Measurements from ENCODE around the gene HTRA3. TPM values are rescaled to one million over a fixed set of nuclear protein-coding genes. Genes with fewer than 3 reads are reported as not detected.

HTRA3 gene
- total and polyA plus RNA-seq, 4 donors, result 0.36 to 1.2 (median 1.1) TPM

DNA sequence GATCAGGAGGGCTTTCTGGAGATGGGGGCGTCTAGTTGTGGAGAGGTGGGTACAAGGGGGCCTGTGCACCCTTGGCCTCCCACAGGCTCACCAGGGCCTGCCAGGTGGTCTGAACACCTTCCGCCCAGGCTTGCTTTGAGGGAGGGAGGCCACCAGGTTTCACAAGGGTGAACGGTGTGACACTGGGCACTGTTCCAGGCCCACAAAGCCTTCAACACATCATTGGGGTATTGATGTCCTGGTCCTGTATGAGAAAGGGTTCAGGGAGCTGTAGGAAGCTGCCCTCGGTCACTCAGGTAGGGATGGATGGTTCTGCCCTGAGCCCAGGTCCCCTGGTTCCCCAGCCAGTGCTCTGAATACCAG is 6.0 kb downstream of the HTRA3 start:
- no peak overlapping the region for H3K27ac ChIP-seq (ENCODE audit: low read depth in 1 of 2, low read length in 2 of 2)
- no peak overlapping the region for H3K4me3 ChIP-seq (ENCODE audit: low read depth in 1 of 3, low read length in 3 of 3)
- peaks cover 0 to 2% (median under 1%) of the 10 kb centered on the region in 4 donors for H3K27me3 ChIP-seq (ENCODE audit: control insufficient read depth in 4 of 4, insufficient read depth in 4 of 4, low read length in 3 of 4)
- no peaks in the 10 kb centered on the region for H3K36me3 ChIP-seq (ENCODE audit: control insufficient read depth in 4 of 4, insufficient read depth in 3 of 4, low read depth in 1 of 4, low read length in 3 of 4)
- 82% methylated on average over 4 of the region's 4 CpGs for WGBS
- DNase-seq (ENCODE audit: low spot score), result no peak
- H3K4me1 ChIP-seq (ENCODE audit: control insufficient read depth in 4 of 4, insufficient read depth in 4 of 4, low read length in 3 of 4), result peaks cover 0 to 8% (median 0%) of the 10 kb centered on the region in 4 donors
- H3K9ac ChIP-seq (ENCODE audit: low read depth in 1 of 2, low read length in 2 of 2), result no peak overlapping the region
- TF ChIP-seq EGR1 (IDR thresholded peaks at IDR 0.05; ENCODE audit: low read depth in 2 of 2) (no peak), RXRA (IDR thresholded peaks at IDR 0.05) (no peak), HNF4G (IDR thresholded peaks at IDR 0.05) (no peak), HNF4A (conservative IDR thresholded peaks at IDR 0.05) (no peak), GABPA (IDR thresholded peaks at IDR 0.05 in 1 of 2, conservative IDR thresholded peaks at IDR 0.05 in 1 of 2) (no peak), YY1 (IDR thresholded peaks at IDR 0.05) (no peak), FOXA2 (IDR thresholded peaks at IDR 0.05) (no peak), FOXA1 (IDR thresholded peaks at IDR 0.05) (no peak), NR2F2 (IDR thresholded peaks at IDR 0.05) (no peak), JUND (IDR thresholded peaks at IDR 0.05) (no peak), SP1 (IDR thresholded peaks at IDR 0.05) (no peak), TAF1 (conservative IDR thresholded peaks at IDR 0.05) (no peak), RAD21 (IDR thresholded peaks at IDR 0.05) (no peak)
- TF ChIP-seq, protein P1, sequence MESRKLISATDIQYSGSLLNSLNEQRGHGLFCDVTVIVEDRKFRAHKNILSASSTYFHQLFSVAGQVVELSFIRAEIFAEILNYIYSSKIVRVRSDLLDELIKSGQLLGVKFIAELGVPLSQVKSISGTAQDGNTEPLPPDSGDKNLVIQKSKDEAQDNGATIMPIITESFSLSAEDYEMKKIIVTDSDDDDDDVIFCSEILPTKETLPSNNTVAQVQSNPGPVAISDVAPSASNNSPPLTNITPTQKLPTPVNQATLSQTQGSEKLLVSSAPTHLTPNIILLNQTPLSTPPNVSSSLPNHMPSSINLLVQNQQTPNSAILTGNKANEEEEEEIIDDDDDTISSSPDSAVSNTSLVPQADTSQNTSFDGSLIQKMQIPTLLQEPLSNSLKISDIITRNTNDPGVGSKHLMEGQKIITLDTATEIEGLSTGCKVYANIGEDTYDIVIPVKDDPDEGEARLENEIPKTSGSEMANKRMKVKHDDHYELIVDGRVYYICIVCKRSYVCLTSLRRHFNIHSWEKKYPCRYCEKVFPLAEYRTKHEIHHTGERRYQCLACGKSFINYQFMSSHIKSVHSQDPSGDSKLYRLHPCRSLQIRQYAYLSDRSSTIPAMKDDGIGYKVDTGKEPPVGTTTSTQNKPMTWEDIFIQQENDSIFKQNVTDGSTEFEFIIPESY (IDR thresholded peaks at IDR 0.05), result no peak
- TF ChIP-seq, protein P2, sequence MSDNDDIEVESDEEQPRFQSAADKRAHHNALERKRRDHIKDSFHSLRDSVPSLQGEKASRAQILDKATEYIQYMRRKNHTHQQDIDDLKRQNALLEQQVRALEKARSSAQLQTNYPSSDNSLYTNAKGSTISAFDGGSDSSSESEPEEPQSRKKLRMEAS (IDR thresholded peaks at IDR 0.05), result no peak
- TF ChIP-seq, protein P3, sequence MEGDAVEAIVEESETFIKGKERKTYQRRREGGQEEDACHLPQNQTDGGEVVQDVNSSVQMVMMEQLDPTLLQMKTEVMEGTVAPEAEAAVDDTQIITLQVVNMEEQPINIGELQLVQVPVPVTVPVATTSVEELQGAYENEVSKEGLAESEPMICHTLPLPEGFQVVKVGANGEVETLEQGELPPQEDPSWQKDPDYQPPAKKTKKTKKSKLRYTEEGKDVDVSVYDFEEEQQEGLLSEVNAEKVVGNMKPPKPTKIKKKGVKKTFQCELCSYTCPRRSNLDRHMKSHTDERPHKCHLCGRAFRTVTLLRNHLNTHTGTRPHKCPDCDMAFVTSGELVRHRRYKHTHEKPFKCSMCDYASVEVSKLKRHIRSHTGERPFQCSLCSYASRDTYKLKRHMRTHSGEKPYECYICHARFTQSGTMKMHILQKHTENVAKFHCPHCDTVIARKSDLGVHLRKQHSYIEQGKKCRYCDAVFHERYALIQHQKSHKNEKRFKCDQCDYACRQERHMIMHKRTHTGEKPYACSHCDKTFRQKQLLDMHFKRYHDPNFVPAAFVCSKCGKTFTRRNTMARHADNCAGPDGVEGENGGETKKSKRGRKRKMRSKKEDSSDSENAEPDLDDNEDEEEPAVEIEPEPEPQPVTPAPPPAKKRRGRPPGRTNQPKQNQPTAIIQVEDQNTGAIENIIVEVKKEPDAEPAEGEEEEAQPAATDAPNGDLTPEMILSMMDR (IDR thresholded peaks at IDR 0.05; ENCODE audit: low read depth, low read length, missing input control), result no peak
- TF ChIP-seq, protein P4, sequence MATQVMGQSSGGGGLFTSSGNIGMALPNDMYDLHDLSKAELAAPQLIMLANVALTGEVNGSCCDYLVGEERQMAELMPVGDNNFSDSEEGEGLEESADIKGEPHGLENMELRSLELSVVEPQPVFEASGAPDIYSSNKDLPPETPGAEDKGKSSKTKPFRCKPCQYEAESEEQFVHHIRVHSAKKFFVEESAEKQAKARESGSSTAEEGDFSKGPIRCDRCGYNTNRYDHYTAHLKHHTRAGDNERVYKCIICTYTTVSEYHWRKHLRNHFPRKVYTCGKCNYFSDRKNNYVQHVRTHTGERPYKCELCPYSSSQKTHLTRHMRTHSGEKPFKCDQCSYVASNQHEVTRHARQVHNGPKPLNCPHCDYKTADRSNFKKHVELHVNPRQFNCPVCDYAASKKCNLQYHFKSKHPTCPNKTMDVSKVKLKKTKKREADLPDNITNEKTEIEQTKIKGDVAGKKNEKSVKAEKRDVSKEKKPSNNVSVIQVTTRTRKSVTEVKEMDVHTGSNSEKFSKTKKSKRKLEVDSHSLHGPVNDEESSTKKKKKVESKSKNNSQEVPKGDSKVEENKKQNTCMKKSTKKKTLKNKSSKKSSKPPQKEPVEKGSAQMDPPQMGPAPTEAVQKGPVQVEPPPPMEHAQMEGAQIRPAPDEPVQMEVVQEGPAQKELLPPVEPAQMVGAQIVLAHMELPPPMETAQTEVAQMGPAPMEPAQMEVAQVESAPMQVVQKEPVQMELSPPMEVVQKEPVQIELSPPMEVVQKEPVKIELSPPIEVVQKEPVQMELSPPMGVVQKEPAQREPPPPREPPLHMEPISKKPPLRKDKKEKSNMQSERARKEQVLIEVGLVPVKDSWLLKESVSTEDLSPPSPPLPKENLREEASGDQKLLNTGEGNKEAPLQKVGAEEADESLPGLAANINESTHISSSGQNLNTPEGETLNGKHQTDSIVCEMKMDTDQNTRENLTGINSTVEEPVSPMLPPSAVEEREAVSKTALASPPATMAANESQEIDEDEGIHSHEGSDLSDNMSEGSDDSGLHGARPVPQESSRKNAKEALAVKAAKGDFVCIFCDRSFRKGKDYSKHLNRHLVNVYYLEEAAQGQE (IDR thresholded peaks at IDR 0.05), result no peak
- TF ChIP-seq, protein P5, sequence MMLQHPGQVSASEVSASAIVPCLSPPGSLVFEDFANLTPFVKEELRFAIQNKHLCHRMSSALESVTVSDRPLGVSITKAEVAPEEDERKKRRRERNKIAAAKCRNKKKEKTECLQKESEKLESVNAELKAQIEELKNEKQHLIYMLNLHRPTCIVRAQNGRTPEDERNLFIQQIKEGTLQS (IDR thresholded peaks at IDR 0.05), result no peak
- H3K9me3 ChIP-seq (ENCODE audit: control insufficient read depth in 4 of 4, low read length in 3 of 4), result no peaks in the 10 kb centered on the region

Data from liver (tissue), 9 donors.